Endothelial cell (in vitro differentiated cells): ENCODE data around the gene MPG. TPM values are rescaled to one million over a fixed set of nuclear protein-coding genes. Genes with fewer than 3 reads are reported as not detected.

Experiments
- DNase-seq: peaks from one replicate; pipeline ENCODE4 v3.0.0; 2021; ENCODE audit warnings: low spot score
- H3K27ac Mint-ChIP-seq: one replicate; pipeline ENCODE4 v1.8.0; 2021; ENCODE audit warnings: mixed read lengths, inconsistent platforms; ENCODE audit not compliant: unreplicated experiment
- H3K27me3 Mint-ChIP-seq: one replicate; pipeline ENCODE4 v1.8.0; 2021; ENCODE audit warnings: mild to moderate bottlenecking, moderate library complexity, mixed read lengths, inconsistent platforms; ENCODE audit not compliant: unreplicated experiment
- H3K36me3 Mint-ChIP-seq: one replicate; pipeline ENCODE4 v1.8.0; 2021; ENCODE audit warnings: mild to moderate bottlenecking, low read depth, mixed read lengths, inconsistent platforms; ENCODE audit not compliant: unreplicated experiment
- H3K4me1 Mint-ChIP-seq: one replicate; pipeline ENCODE4 v1.8.0; 2021; ENCODE audit warnings: mild to moderate bottlenecking, mixed read lengths, inconsistent platforms; ENCODE audit not compliant: unreplicated experiment
- H3K4me3 Mint-ChIP-seq: one replicate; pipeline ENCODE4 v1.8.0; 2021; ENCODE audit warnings: mild to moderate bottlenecking, mixed read lengths, inconsistent platforms; ENCODE audit not compliant: unreplicated experiment
- H3K9me3 Mint-ChIP-seq: one replicate; pipeline ENCODE4 v1.8.0; 2021; ENCODE audit warnings: mixed read lengths, inconsistent platforms; ENCODE audit not compliant: unreplicated experiment
- total RNA-seq: library from RNA; stranded (reverse); fragmentation: NEBNext Ultra II Directional; extraction: Animal tissue kit (Norgen Biotek cat#: 25700); gene quantifications from one replicate; pipeline ENCODE4 v1.2.1, GENCODE V29; 2021; ENCODE audit not compliant: unreplicated experiment
- TF ChIP-seq, protein P1 (sequence below): fragments of 200-600 bp; sonication (generic); IDR thresholded peaks from one replicate; pipeline ENCODE4 v1.5.0; 2021; ENCODE audit warnings: antibody characterized with exemption; ENCODE audit not compliant: unreplicated experiment

Gene MPG
- total RNA-seq, 1 donor from 2014 or later = 38.6 TPM

DNA sequence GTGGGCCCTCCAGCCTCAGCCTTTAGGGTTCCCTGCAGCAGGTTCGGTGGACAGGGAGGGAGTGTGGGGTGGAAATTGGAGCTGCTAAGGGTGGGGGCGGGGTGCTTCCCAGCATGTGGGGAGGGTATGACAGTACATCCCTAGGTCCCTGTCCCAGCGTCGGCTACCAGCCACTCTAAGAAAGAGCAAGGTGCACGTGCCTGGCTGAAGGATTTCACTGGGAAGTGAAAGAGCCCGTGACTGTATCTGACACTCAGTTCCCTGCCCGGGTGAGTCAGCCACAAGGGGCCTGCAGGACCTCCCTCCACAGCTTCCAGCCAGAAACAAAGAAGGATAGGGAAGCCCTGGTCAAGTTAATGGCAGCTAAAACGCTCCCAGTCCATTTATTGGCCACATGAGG, 20.3 kb upstream of the MPG start:
- no peak overlapping the region for H3K27ac Mint-ChIP-seq
- peaks cover 41% of the 10 kb centered on the region for H3K36me3 Mint-ChIP-seq
- H3K4me3 Mint-ChIP-seq = peak overlapping the region; percentile 82
- DNase-seq = no peak
- H3K4me1 Mint-ChIP-seq = peaks cover 8% of the 10 kb centered on the region
- TF ChIP-seq, protein P1, sequence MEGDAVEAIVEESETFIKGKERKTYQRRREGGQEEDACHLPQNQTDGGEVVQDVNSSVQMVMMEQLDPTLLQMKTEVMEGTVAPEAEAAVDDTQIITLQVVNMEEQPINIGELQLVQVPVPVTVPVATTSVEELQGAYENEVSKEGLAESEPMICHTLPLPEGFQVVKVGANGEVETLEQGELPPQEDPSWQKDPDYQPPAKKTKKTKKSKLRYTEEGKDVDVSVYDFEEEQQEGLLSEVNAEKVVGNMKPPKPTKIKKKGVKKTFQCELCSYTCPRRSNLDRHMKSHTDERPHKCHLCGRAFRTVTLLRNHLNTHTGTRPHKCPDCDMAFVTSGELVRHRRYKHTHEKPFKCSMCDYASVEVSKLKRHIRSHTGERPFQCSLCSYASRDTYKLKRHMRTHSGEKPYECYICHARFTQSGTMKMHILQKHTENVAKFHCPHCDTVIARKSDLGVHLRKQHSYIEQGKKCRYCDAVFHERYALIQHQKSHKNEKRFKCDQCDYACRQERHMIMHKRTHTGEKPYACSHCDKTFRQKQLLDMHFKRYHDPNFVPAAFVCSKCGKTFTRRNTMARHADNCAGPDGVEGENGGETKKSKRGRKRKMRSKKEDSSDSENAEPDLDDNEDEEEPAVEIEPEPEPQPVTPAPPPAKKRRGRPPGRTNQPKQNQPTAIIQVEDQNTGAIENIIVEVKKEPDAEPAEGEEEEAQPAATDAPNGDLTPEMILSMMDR = no peak
- H3K27me3 Mint-ChIP-seq = peaks cover 17% of the 10 kb centered on the region
- peaks cover 2% of the 10 kb centered on the region for H3K9me3 Mint-ChIP-seq

DNA sequence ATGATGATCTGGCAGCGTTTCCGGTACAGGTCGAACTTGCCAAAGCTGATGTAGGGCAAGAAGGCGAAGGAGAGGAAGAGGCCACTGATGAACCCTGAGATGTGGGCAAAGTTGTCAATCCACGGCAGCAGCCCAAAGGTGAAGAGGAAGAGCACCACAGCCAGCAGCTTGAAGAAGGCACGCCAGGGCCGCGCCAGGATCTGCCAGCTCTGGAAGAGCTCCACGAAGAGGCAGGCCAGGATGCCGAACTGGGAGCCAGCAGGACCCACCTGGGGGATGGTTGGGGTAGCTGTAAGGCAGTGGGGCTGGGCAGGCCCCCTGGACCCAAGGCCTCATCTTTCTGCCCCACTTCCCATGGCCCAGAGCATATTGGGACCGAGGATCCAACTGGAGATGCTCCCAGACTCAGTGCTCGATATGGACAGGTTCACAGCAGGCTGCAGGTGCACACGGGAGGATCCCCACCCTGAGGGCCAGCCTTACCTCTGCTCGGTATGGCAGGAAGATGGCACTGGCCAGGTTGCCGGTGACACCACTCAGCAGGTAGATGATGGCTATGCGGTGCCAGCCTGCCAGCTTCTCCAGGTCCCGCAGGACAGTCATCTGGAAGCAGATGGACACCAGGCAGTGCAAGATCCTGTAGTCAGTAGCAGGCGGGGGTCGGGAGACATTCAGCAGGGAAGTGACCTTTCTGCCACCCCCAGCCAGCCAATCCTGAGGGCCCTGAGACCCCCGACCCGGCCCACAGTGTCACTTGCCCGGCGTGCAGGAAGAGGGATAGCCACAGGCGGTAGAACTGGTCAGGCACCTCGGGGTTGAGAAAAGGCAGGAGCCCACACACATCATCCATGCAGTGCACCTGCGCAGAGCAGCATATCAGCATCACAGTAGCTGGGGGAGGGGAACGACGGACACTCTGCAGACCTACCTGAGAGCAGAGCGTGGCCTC, 19.3 kb upstream of the MPG start:
- TF ChIP-seq, protein P1 = no peak
- Mint-ChIP-seq H3K9me3 (no peaks in the 10 kb centered on the region), H3K27me3 (peaks cover 16% of the 10 kb centered on the region), H3K36me3 (peaks cover 38% of the 10 kb centered on the region), H3K27ac (peak overlapping the region; percentile 72), H3K4me1 (peaks cover 3% of the 10 kb centered on the region), H3K4me3 (peak overlapping the region; percentile 82)
- DNase-seq = no peak

DNA sequence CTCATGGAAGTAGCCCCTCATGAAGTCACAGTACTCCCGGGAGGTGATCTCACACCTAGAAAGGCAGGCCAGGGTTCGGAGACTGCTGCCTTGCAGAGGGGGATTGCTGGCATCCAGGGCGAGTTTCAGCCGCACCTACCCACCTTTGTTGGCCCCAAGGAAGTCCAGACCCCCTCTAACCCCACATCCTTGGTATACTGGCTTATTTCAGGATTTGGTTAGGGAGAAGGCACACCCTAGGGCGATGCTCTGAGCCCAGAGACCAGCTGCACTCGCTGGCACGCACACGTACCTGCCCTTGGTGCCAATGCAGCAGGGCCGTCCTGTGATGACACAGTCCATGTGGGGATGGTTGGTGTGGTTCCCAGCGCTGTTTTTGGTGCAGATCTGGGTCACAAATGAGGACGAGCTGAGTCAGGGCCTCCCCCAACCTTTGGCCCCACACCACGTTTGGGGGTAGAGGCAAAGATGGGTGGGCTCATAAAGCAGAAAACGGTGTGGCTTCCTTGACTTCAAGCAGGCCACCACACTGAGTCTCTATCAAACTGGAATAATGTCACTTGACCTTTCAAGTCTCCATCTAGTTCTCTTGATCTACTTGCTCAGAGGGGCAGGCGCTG, 18.5 kb upstream of the MPG start:
- Mint-ChIP-seq H3K4me3 (no peak overlapping the region), H3K36me3 (peaks cover 43% of the 10 kb centered on the region), H3K9me3 (no peaks in the 10 kb centered on the region), H3K4me1 (no peaks in the 10 kb centered on the region), H3K27ac (no peak overlapping the region), H3K27me3 (peaks cover 16% of the 10 kb centered on the region)
- DNase-seq = no peak
- TF ChIP-seq, protein P1 = no peak

DNA sequence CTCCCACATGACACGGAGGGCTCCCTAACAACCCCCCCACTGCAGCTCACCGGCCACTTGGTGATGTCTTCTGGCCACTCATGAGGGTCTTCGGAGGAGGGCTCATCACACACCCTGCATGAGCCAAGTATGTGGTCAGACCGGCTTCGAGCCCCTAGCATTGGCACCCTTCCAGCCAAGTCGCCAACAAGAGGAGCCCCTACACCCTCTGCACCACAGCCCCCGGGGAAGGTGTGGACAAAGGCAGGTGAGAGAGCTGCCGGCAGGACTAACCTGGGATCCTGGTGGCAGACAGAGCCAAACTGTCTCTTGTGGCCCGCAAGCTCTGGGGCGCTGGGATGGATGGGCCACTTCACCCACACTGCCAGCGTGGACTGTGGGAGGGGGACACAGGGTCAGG, 17.9 kb upstream of the MPG start:
- TF ChIP-seq, protein P1 = no peak
- H3K27ac Mint-ChIP-seq = no peak overlapping the region
- H3K4me1 Mint-ChIP-seq = no peaks in the 10 kb centered on the region
- H3K4me3 Mint-ChIP-seq = peak overlapping the region; percentile 4
- H3K9me3 Mint-ChIP-seq = no peaks in the 10 kb centered on the region
- H3K36me3 Mint-ChIP-seq = peaks cover 43% of the 10 kb centered on the region
- H3K27me3 Mint-ChIP-seq = peaks cover 16% of the 10 kb centered on the region
- no peak for DNase-seq
